HG03565 (cell line): ENCODE measurements around the gene ZNF264.
"Not testable (repeated sequence)": the region's sequence is repeated elsewhere in the genome, so short reads cannot be mapped to it uniquely, and the experiment has no call there.

ENCODE experiments used
- ATAC-seq: cut with Tn5 transposase; IDR thresholded peaks from one replicate; pipeline ENCODE4 v1.9.1; 2021; ENCODE audit warnings: mild to moderate bottlenecking, moderate library complexity; ENCODE audit not compliant: unreplicated experiment

Gene ZNF264

DNA sequence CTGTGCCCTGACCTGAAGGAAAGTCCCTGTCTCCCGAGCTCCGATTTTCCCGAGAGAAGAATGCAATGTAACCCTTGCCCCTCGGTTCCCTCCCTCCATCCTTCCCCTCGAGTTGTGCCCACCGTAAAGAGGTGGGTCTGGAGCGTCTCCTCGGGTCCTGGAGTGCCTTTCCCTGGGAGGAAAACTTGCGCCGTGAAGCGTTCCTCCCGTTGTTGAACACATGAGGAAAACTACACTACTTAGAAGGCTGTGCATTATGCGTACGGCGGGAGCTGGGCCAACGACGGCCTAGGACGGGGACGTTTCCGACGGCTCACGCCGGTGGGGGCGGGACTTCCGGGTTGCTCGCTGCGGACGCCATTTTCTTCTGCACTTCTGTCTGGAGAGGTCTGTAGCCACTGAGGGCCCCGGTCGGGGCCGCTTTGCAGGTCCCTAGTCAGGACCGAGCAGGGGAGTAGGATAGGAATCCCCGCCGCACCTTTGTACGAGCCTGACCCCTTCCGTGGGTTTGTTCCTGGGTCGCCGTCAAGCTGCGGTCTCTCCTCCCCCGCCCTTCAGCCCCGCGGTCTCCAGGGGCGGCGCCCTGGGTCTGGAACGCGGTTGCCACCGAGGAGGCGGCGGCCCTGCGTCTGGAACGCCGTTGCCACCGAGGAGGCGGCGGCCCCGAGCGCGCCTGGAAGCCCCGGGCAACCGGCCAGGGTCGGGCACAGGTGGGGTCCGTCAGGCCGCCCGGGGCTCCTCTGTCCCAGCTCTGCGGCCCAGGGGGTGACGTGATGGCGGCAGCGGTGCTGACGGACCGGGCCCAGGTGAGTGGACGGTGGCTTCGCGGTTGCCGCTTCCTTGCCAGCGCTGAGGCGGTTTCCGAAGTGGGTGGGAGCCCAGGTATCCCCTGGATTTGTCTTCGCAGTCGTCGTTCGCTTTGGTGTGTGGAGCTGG is at the start of gene ZNF264:
Gene ZNF264, plus strand, starts transcription at position 360 of the 936 bp plus-strand sequence. Its CDS starts 414 bp downstream, at position 774.
- ATAC-seq, result peak; percentile 92

DNA sequence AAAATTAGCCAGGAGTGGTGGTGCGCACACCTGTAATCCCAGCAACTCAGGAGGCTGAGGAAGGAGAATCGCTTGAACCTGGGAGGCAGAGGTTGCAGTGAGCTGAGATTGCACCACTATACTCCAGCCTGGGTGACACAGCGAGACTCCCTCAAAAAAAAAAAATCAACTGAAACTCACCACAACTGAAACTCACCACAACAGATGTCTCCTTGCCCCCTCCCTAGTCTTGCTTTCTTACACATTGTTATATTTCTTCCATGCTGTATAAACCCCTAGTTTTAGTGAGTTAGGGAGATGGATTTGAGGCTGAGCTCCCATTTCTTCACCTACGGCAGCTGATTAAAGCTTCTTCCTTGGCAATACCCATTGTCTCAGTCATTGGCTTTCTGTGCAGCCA is 49.6 kb upstream of the ZNF264 start:
- ATAC-seq, result no peak

DNA sequence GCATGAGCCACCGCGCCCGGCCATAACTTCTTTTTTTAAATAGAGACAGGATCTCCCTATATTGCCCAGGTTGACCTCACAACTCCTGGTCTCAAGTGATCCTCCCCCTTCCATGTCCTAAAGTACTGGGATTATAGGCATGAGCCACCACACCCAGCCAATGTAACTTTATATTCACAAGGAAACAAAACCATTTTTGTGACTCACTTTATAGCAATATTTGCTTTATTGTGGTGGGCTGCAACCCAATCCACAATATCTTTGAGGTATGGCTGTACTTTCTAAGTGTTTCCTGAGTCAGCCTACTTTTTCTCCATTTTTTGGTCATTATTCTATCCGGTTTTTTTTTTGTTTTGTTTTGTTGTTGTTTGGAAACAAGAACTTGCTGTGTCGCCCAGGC is 38.4 kb upstream of the ZNF264 start:
- no peak for ATAC-seq

DNA sequence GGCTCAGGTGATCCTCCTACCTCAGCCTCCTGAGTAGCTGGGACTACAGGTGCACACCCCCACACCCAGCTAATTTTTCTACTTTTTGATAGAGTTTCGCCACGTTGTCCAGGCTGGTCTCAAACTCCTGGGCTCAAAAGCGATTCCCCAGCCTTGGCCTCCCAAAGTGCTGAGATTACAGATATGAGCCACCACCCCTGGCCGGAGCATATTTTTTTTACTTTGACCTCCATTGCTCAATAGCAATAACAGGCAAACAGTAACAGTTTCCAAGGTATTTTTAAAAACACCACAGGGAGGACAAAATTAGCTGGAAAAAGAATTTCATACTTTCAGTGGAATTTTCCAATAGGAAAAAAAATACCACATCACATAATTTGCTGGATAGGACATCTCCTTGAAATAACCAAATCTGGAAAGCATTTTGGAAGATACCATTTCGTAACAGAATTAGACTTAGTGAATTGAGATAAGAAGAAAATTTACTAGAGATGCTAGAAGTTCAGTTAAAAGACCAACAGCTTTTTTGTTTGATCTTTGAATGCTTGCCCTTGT is 29.2 kb upstream of the ZNF264 start:
- no peak for ATAC-seq

DNA sequence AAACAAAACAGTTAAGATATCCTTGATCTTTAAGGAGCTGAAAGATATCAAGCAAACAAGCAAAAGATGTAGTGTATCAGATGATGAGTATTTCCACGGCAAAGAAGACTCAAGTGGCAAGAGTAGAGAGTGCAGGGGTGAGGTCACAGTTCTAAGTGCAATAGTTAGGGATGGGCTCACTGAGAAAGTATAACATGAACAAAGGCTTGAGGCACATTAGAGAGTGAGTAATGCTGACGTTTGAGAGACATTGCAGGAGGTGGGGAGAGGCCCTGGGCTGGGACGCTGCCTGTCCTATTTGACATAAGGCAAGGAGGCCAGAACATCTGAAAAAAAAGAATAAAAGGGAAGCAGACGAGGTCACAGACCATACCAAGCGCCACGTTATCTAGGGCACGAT is 25.5 kb upstream of the ZNF264 start:
- ATAC-seq, result no peak

DNA sequence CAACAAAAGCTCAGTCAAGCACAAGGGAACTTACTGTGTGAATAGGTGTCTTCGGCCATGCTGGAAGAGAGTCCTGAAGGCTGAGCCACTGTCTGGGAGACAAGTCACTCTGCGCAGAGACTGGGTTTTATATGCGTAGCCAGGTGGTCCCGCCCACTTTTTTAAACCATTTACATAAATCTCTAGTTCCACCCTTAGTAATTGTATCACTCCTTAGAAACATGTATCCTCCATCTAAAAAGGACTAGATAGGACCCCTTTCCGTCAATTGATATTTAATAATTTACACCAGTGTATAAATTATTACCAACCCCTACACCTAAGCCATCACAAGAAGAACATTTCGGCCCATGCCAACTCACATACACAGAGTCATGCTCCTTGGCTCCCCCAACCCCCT is 23.9 kb upstream of the ZNF264 start, which contains the start of gene DUXA:
Gene DUXA, minus strand, starts transcription at position 101 of the 400 bp plus-strand sequence. Its CDS starts 42 bp downstream, at position 59.
- ATAC-seq, result no peak

DNA sequence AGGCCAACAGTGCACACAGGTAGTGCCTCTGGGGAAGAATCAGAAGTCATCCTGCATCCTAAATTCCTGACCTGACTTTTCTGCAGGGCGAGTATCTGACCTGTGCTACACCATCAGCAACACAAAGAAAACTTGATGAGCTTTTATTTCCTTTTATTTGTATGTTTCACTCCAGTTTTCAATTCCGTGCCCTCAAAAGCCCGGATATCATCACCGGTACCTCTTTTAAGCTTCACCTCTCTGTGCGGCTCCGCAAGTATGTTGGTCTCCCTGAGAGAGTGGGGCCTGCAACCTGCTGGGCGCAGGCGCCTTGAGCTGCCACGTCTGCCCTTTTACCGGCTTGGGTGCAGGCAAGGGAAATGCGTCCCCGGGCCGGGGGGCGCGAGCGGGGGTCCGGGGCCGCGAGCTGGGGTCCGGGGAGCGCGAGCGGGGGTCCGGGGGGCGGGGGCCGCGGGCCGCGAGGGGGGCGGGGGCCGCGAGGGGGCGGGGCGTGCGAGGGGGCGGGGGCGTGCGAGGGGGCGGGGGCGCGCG is 19.7 kb upstream of the ZNF264 start:
- ATAC-seq, result no peak

DNA sequence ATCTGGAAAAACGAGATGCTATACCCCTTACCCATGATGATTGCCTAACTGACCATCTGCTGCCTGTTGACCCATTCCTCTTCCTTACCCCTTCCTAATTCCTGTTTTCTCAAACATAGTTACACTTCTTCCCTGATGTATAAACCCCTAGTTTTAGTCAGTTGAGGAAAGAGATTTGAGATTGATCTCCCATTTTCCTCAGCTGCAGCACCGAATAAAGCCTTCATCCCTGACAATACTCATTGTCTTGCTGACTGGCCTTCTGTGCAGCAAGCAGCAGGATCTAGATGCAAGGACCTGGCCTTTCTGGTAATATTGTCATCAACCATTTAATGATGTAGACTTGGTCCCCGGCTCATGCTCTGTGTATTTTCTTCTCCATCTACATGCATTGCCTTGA is 999 bp upstream of the ZNF264 start:
- no peak for ATAC-seq

DNA sequence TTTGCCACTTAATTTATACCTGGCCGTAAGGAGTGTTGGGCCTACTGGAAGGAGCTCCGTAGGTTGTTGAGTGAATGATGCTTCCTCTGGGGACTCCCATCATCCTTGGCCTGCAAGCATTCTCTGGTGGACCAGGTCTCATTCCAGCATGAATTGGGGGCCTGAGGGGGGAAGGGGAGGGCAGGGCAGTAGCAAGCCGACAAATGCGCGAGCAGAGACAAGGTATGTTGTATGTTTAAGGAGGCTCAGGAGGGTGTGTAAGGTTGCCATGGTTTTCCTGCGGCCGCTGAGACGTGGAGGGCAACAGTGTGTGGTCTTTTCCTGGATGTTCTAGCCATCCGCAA is 749 bp downstream of the ZNF264 start:
- no peak for ATAC-seq

DNA sequence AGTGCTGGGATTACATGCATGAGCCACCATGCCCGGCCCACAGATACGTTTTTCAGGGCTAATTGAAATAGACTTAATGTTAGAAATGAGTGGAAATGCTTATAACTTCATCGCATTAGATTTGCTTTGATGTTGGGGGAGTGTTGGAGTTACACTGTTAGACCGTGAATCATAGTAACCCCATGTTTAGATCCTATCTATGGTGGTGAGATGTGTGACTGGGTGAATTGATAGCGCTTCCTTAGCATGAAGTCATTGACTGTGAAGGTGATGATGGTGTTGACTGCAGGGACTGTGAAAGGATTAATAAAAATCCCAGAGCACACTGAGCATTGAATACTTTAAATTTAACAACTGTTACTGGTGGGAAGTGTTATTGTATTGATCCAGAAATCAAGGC is 1.7 kb downstream of the ZNF264 start:
- no peak for ATAC-seq

DNA sequence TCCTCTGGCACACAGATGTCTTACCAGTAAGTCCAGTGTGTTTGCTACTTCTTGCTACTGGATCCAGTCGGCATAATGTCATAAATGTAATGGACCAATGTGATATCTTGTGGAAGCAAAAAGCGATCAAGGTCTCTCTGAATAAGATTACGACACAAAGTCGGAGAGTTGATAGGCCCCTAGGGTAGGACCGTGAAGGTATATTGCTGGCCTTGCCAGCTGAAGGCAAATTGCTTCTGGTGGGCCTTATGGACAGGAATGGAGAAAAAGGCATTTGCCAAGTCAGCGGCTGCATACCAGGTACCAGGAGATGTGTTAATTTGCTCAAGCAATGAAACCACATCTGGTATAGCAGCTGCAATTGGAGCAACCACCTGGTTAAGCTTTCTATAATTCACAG is 6.6 kb downstream of the ZNF264 start:
- ATAC-seq, result not testable (repeated sequence)

DNA sequence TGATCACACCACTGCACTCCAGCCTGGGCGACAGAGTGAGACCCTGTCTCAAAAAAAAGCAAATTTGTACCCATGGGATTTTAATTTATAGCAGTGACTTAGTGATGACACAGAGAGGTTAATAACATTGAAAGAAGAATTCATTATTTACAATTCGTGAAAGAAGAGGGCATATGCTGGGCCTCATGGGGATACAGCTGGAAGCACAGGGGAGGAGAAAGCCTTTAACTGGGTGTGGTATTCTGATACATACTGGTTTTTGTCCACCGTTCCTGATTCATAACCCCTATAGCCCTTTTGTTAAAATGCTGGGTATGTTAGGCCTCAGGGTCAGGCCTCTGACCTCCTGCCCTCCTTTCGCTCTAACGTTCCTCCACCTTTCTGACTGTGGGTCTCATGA is 10.9 kb downstream of the ZNF264 start:
- no peak for ATAC-seq

DNA sequence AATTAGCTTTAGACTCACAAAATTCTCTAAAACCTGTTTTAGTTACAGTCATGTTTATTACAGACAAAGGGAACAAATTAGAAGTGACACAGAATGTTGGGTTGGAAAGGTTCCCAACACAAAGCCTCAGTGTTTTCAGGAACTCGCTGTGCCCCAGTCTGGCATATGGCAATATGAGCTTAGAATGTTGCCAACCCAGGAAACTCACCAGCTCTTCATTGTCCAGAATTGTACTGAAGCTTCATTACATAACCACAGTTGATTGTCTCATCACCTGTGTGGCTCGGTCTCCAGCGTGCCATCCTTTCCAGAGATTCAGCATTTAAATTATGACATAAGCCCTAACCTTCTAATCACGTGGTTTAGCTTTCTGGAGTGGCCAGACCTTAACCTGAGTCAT is 19.1 kb downstream of the ZNF264 start:
- no peak for ATAC-seq

DNA sequence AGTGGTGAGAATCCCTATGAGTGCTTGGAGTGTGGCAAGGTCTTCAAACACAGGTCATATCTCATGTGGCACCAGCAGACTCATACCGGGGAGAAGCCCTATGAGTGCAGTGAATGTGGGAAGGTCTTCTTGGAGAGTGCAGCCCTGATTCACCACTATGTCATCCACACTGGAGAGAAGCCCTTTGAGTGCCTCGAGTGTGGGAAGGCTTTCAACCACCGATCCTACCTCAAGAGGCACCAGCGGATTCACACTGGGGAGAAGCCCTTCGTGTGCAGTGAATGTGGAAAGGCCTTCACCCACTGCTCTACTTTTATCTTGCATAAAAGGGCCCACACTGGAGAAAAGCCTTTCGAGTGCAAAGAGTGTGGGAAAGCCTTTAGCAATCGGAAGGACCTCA is 20.8 kb downstream of the ZNF264 start:
- ATAC-seq, result no peak

DNA sequence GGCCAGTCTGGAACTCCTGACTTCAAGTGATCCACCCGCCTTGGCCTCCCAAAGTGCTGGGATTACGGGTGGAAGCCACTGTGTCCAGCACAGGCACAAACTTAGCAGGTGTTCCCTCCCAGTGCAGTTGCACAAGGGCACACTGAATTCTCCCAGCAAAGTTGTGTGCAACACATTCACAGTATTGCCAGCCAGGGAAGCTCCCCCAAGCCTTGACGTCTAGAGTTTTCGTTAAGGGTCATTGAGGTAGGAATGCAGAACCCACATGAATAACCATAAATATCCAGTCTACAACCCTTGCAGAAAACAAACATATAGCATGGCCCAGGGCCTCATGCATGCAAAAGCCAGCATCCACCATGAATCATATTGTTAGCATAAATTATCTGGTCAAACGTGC is 36.2 kb downstream of the ZNF264 start:
- ATAC-seq, result no peak

DNA sequence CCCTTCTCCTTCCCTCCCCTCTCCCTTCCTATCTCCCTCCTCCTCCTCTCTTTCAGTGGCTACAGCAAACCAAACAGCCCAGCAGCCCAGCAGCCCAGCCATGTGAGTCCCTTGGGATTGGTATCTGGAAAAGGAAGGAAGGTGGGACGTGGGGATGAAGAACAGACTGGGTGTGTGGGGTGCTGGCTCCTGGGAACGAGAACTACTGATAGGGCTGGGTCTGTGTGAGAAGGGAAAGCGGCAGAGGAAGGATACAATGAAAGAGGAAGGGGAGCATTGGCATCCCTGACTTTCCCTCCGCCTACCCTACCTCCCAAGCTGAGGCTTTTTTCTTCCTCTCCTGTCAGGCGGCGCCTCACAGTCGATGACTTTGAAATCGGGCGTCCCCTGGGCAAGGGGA is 40.4 kb downstream of the ZNF264 start:
- no peak for ATAC-seq

DNA sequence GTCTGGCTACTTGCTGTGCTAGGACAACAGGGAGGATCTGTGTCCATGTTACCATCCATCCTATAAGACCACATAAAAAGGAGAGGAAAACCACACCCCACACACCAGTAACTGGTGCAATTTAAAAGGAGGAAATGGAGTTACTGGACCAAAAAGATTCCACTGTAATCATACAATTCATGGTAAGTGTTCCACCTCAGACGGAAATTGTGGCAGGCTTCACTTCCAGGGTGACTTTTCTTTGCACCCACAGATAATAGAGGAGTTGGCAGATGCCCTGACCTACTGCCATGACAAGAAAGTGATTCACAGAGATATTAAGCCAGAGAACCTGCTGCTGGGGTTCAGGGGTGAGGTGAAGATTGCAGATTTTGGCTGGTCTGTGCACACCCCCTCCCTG is 41.9 kb downstream of the ZNF264 start:
- no peak for ATAC-seq

DNA sequence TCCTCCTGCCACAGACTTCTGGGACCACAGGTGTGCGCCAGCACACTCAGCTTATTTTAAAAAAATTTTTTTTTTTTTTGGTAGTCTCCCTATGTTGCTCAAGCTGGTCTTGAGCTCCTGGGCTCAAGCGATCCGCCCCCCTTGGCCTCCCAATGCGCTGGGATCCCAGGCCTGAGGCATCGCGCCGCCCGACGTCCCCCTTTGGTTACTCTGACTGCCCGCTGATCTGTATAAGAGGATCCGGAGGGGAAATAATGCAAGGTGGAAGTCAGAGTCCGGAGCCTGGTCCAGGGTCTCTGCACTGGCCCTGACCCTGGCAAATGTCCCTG is 48.6 kb downstream of the ZNF264 start:
- no peak for ATAC-seq

DNA sequence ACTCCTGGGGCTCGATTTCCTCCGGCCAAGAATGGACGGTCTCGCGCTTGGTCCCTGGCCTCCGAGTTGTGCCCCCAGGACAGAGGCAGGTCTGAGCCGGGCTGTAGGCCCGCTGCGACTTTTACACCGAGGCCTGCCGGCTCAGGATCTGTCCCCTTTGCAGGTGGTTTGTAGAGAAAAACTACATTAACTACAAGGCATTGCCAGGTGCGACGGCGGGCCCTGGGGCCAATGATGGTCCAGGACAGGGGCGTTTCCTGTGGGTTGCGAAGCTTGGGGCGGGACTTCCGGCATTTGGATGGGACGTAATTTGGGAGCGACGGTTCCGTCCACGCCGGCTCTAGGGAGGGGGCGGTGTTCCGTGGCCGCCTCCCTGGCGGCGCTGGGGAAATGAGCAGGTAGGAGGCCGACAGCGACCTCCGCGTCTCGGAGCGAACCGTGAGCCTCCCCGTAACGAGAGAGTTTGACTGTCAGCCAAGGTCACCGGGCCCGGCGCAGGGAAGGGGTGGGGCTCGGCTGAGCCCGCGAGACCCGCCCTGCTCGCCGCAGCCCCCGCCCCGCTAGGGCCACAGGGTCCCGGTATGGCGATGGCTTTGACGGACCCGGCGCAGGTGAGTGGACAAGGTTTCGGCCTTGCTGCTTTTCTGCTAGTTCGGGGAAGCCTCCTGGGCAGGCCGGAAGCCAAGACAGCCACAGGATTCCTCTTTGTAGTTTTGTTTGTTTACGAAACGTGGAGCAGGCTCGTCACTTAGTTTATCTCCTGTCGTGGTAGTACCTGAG is 49.2 kb downstream of the ZNF264 start, which contains the start of gene ZNF805:
Gene ZNF805, plus strand, starts transcription at position 322 of the 780 bp plus-strand sequence. Its CDS starts 260 bp downstream, at position 582.
- ATAC-seq, result peak; percentile 87

DNA sequence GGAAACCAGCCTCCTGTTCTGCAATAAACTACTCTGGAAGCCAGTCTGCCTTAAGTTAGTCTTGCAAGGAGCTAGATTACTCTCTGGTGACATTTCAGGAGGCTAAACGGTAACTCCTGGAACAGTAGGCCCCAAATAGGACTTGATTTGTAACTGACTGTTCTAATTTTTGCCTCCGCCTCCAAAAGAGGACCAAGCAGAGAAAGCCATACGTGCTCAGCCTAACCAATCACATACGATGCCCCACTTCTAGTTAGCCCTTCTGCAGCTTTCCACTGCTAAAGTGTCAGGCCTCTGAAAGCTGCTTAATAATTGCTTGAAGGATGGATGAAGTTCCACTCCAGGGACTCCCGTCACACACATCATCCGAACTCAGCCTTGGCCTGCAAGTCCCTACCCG is 49.9 kb downstream of the ZNF264 start:
- no peak for ATAC-seq

DNA sequence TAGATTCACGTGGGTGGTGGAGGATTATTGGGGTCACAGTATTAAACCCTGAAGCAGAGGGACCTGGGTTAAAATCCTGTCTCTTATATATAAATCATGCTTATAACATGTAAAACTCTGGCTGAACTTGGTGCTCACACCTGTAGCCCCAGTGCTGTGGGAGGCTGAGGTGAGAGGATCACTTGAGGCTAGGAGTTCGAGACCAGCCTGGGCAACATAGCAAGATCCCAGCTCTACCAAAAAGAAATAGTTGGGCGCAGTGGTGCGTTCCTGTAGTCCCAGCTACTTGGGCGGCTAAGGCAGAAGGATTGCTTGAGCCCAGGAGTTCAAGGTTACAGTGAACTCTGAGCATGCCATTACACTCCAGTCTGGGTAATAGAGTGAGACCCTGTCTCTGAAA is 51.5 kb downstream of the ZNF264 start:
- ATAC-seq, result no peak
